T-helper 9 cell (primary cell): Measurements from ENCODE around the gene S100A12.
"Not testable (repeated sequence)": the region's sequence is repeated elsewhere in the genome, so short reads cannot be mapped to it uniquely, and the experiment has no call there.

Experiments used
- DNase-seq: peaks from one replicate; pipeline ENCODE4 v3.0.0-alpha.2; 2020

Gene S100A12

DNA sequence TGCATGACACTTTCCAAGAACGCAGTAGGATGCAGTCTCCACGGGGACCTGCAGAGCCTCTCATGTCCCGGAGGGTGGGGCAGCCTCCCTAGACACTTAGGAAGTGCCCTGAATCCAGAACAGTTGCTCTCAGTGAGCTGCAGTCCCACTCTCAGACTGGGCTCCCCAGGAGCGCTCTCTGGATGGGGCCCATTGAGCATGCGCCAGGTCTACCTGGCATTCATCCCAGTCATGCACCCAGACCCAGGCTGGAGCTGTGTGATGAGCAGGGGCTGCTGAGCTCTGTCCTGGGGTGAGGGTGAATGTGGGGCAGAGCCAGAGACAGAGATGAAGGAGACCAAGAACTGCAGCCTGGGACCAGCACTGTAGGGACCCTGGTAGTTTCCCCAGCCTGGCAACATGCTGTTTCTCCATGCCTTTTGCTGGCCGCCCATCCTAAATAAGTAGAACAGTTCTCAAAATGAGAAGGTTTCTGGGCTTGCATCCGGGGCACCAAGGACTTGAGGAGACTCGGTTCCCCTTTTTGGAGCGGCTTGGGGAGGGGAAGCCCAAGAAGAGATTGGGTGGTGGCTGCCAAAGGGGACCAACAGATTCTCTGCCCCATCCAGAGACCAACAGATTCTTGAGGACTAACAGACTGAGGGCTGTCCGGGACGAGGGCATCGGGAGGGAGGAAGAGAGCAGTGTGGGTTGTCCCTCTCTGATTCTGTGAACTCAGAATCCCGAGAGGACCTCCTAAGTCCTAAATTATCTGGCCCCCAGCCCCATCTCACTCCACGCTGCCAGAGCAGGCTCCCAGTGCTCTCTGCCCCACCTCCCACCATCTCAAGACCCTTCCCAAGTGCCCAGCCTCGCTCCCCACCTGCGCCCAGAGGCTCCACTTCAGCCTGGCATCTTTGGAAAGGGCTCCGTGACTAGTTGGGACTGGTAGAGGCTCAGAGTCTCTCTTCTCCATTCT, 25.8 kb downstream of the S100A12 start:
- DNase-seq = no peak

- DNase-seq = no peak
Measured at GRCh38 chr1:153348511-153349362, 26.7 kb downstream of the S100A12 start, which contains the start of gene PGLYRP4. TSS of gene PGLYRP4 (minus strand) at chr1:153348841. CDS start at chr1:153347932, 909 bp downstream.

GRCh38 chr1:153347856-153348255, 27.6 kb downstream of the S100A12 start:
- no peak for DNase-seq

- DNase-seq = not testable (repeated sequence)
Measured at GRCh38 chr1:153347049-153347448, 28.4 kb downstream of the S100A12 start.

GRCh38 chr1:153346077-153346723, 29.2 kb downstream of the S100A12 start:
- no peak for DNase-seq

GRCh38 chr1:153345187-153346076, 30.0 kb downstream of the S100A12 start:
- DNase-seq = no peak

GRCh38 chr1:153344718-153345025, 30.7 kb downstream of the S100A12 start:
- DNase-seq = no peak

- DNase-seq = no peak
Measured at GRCh38 chr1:153343811-153344717, 31.4 kb downstream of the S100A12 start.

GRCh38 chr1:153343040-153343681, 32.3 kb downstream of the S100A12 start:
- no peak for DNase-seq

DNA sequence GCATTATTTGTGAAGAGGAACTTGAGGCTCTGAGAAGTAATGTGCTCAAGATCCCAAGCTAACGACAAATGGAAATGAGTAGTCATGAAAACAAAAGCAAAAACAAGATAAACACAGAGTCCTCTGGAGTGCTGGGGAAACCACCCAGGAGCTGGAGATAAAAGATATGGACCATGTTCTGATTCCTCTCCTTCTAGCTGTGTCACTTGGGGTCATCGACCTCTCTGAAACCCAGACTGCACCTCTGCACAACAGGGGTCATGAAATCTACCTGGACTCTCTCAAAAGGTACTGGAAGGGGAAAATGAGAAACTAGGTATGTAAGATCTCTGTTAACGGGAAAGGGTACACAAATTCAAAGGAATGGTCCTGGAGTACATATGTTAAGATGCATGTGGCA, 33.2 kb downstream of the S100A12 start:
- DNase-seq = no peak

GRCh38 chr1:153341431-153341934, 33.9 kb downstream of the S100A12 start:
- DNase-seq = no peak

DNA sequence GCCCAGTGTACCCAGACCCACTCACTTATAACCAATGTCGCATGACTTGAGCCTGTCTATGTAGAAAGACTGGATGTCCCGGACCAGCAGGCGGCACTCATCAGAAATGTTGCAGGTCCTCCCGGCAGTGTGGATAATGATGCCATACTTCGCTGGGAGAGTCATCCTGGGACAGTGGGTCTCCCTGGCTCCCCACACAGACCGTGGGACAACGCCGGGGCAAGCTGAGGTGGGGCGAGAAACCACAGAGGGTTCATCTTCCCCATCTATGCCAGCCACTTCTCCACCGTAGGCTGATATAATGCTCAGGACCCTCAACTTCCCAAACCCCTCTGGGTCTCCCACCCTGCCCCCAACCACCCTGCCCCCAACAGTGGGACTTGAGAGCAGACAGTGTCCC, 35.1 kb downstream of the S100A12 start:
- no peak for DNase-seq

DNA sequence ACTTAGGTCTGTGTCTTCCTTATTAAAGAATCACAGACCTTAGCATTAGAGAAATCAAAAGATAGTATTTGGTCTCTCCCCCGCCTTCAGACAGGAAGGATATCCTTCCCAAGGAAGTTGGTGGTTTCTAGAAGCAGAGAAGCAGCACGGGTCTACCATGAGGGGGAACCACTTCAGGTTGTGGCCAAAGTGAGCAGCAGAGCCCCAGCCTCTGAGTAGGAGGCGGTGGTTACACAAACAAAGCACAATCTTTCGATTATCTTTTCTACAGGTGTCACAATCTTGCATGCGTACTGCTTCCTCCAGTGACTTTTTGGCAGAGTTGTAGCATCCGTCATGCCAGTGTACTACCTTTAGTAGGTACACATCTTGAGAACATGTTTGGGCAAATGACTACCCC, 35.6 kb downstream of the S100A12 start:
- DNase-seq = no peak

DNA sequence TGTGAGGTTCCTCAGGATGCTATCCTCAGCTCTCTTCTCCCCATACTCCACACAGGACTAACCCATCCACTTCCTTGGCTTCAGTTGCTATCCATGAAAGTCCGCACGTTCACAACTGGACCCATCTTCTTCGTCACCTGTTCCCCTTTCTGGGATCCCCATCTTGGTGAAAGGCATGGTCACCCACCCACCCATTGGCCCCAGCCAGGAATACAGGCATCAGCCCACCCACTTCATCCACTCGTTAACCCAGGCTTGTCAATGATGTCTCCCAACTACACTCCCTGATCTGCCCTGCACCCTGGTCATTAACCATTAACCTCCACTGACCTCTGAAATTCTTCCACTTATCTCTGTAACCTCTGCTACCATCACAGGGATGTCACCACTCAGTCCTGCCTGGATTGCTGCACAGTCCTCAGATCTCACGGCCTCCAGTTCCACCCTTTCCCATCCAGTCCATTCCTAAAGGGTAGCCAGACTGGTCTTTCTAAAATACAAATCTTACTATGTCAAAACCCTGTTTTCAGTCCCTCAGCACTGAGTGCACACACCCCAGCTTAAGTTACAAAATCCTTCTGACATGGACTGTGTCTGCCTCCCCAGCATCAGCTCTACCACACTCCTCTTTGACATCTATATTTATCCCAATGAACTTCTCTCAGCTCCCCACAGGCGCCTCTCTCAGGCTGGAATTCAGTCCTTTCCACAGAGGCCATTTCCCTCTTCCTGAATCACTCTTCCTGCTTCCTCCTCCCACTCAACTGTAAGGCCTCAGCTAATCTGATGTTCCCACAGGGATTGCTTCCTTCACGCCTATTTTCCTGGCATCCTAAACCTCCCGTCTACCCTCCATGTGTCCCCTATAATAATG, 37.2 kb downstream of the S100A12 start:
- no peak for DNase-seq

DNA sequence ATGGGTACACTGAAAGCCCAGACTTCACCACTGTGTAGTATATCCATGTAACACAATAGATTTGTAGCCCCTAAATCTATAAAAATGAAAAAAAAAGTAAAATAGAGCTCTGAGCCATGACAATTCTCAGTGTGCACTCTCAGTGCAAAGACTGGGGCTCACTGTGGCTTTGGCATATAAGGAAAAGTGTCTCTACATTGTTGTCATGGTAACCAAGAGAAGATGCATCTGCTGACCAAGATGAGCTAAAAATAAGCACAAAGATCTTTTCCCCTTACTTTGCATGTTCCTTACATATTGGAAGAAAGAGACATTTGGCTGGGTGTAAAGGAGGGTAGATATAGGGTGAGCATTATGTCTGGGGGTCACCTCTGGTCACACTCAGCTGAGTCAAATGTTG, 38.8 kb downstream of the S100A12 start:
- DNase-seq = no peak

- no peak for DNase-seq
Measured at GRCh38 chr1:153333902-153334301, 41.5 kb downstream of the S100A12 start.

- no peak for DNase-seq
Measured at GRCh38 chr1:153324912-153325311, 50.5 kb downstream of the S100A12 start.
